Brain microvascular endothelial cell (primary cell): ENCODE data around the gene PAPPA2.

Experiments
- DNase-seq: peaks from one replicate; pipeline ENCODE4 v3.0.0-alpha.2; 2020
- H3K27ac ChIP-seq: fragments of 250-450 bp; sonication (Bioruptor Pico); 2 replicates; pipeline ENCODE4 v1.5.1; 2020; ENCODE audit warnings: mild to moderate bottlenecking, moderate library complexity
- H3K27me3 ChIP-seq: fragments of 250-450 bp; sonication (Bioruptor Pico); replicated peaks from 2 replicates; pipeline ENCODE4 v1.5.1; 2020; ENCODE audit warnings: mild to moderate bottlenecking
- H3K36me3 ChIP-seq: fragments of 250-450 bp; sonication (Bioruptor Pico); replicated peaks from 2 replicates; pipeline ENCODE4 v1.5.1; 2020; ENCODE audit warnings: mild to moderate bottlenecking
- H3K4me3 ChIP-seq: 2 replicates; pipeline ENCODE4 v1.5.1; 2011; ENCODE audit warnings: low read depth, mild to moderate bottlenecking, control low read depth, low read length, moderate library complexity
- CTCF ChIP-seq: IDR thresholded peaks from 2 replicates; pipeline ENCODE4 v1.5.1; 2011; ENCODE audit warnings: low read depth, mild to moderate bottlenecking, moderate library complexity, low read length, control low read depth, inconsistent platforms; ENCODE audit errors: missing control alignments
- in situ Hi-C: cut with HindIII; loops from 2 replicates; pipeline ENCODE4 v1.10.0; 2017; ENCODE audit warnings: low sequenced_read_pairs, low pct_ligation_motif_present

PAPPA2 gene

GRCh38 chr1:176603696-176604095, 140.7 kb downstream of the PAPPA2 start:
- Histone ChIP-seq H3K36me3 (no peaks in the 10 kb centered on the region), H3K27me3 (no peaks in the 10 kb centered on the region), H3K27ac (no peak overlapping the region), H3K4me3 (no peak overlapping the region)
- no peak for TF ChIP-seq CTCF
- DNase-seq: no peak
- in situ Hi-C loops: no loop called here

- Histone ChIP-seq H3K27me3 (no peaks in the 10 kb centered on the region), H3K36me3 (no peaks in the 10 kb centered on the region), H3K4me3 (no peak overlapping the region), H3K27ac (no peak overlapping the region)
- no peak for DNase-seq
- in situ Hi-C loops: no loop called here
- TF ChIP-seq CTCF: no peak
Measured at GRCh38 chr1:176604461-176604860, 141.5 kb downstream of the PAPPA2 start.

GRCh38 chr1:176605176-176605575, 142.2 kb downstream of the PAPPA2 start:
- Histone ChIP-seq H3K27me3 (no peaks in the 10 kb centered on the region), H3K27ac (no peak overlapping the region), H3K4me3 (no peak overlapping the region), H3K36me3 (no peaks in the 10 kb centered on the region)
- no peak for TF ChIP-seq CTCF
- DNase-seq: no peak
- in situ Hi-C loops: no loop called here

GRCh38 chr1:176609556-176610408, 146.8 kb downstream of the PAPPA2 start:
- in situ Hi-C loops: no loop called here
- TF ChIP-seq CTCF: no peak
- Histone ChIP-seq H3K27ac (no peak overlapping the region), H3K27me3 (no peaks in the 10 kb centered on the region), H3K4me3 (no peak overlapping the region), H3K36me3 (no peaks in the 10 kb centered on the region)
- no peak for DNase-seq

- no peaks in the 10 kb centered on the region for H3K27me3 ChIP-seq
- no peak overlapping the region for H3K27ac ChIP-seq
- H3K36me3 ChIP-seq: no peaks in the 10 kb centered on the region
- no peak overlapping the region for H3K4me3 ChIP-seq
- no peak for DNase-seq
- no peak for TF ChIP-seq CTCF
- in situ Hi-C loops: no loop called here
Measured at GRCh38 chr1:176612791-176613190, 149.8 kb downstream of the PAPPA2 start.

- no peak for TF ChIP-seq CTCF
- H3K27me3 ChIP-seq: no peaks in the 10 kb centered on the region
- H3K4me3 ChIP-seq: no peak overlapping the region
- in situ Hi-C loops: no loop called here
- H3K27ac ChIP-seq: no peak overlapping the region
- no peaks in the 10 kb centered on the region for H3K36me3 ChIP-seq
- no peak for DNase-seq
Measured at GRCh38 chr1:176617881-176618280, 154.9 kb downstream of the PAPPA2 start.
